DND-41 (cell line): ENCODE results near the gene CXCR2.

ENCODE experiments used
- ATAC-seq: fragments of 200-7000 bp; cut with Tn5 transposase; 3 replicates; pipeline ENCODE4 v1.9.1; 2021; ENCODE audit warnings: low read depth; ENCODE audit not compliant: insufficient read depth
- DNase-seq: peaks from one replicate; pipeline ENCODE4 v3.0.0-alpha.2; 2020
- H2AFZ ChIP-seq: 2 replicates; pipeline ENCODE4 v1.6.0; 2012; ENCODE audit warnings: low read depth, low read length
- H3K27ac ChIP-seq: 2 replicates; pipeline ENCODE4 v1.5.1; 2012; ENCODE audit warnings: low read length, inconsistent platforms
- H3K27me3 ChIP-seq: fragments of 200-600 bp; sonication (generic); 2 replicates; pipeline ENCODE4 v1.6.0; 2012; ENCODE audit warnings: low read length, mild to moderate bottlenecking, inconsistent platforms; ENCODE audit not compliant: insufficient read depth, poor library complexity
- H3K36me3 ChIP-seq: 2 replicates; pipeline ENCODE4 v1.5.1; 2012; ENCODE audit warnings: low read length, inconsistent platforms; ENCODE audit not compliant: insufficient read depth
- H3K4me1 ChIP-seq: 2 replicates; pipeline ENCODE4 v1.5.1; 2012; ENCODE audit warnings: mild to moderate bottlenecking, low read length; ENCODE audit not compliant: insufficient read depth
- H3K4me2 ChIP-seq: 2 replicates; pipeline ENCODE4 v1.6.0; 2012; ENCODE audit warnings: mild to moderate bottlenecking, moderate library complexity, low read length, inconsistent platforms; ENCODE audit not compliant: insufficient read depth
- H3K4me3 ChIP-seq, 2 experiments: fragments of 200-600 bp in 1 of 2; shearing (Covaris generic) in 1 of 2; 2 replicates each; pipeline ENCODE4 v1.5.1; 2012 to 2016; ENCODE audit warnings: inconsistent platforms in 2 of 2, low read length in 2 of 2, mild to moderate bottlenecking in 2 of 2, low read depth in 1 of 2, moderate library complexity in 1 of 2
- H3K79me2 ChIP-seq: 2 replicates; pipeline ENCODE4 v1.6.0; 2012; ENCODE audit warnings: low read length, inconsistent platforms; ENCODE audit not compliant: insufficient read depth
- H3K9ac ChIP-seq: 2 replicates; pipeline ENCODE4 v1.6.0; 2012; ENCODE audit warnings: low read depth, mild to moderate bottlenecking, inconsistent platforms, low read length, moderate library complexity
- H3K9me3 ChIP-seq: 2 replicates; pipeline ENCODE4 v1.5.1; 2012; ENCODE audit warnings: low read length, moderate library complexity, mild to moderate bottlenecking, inconsistent platforms; ENCODE audit not compliant: insufficient read depth, severe bottlenecking
- H4K20me1 ChIP-seq: 2 replicates; pipeline ENCODE4 v1.6.0; 2012; ENCODE audit warnings: low read length; ENCODE audit not compliant: insufficient read depth
- CTCF ChIP-seq: IDR thresholded peaks from 2 replicates; pipeline ENCODE4 v1.5.1; 2012; ENCODE audit warnings: borderline replicate concordance, low read length, moderate library complexity, mild to moderate bottlenecking; ENCODE audit not compliant: poor library complexity, severe bottlenecking; ENCODE audit errors: extremely low read depth
- EZH2 ChIP-seq: IDR thresholded peaks from 3 replicates; pipeline ENCODE4 v1.6.1; 2012; ENCODE audit warnings: borderline replicate concordance, low read depth, mild to moderate bottlenecking, moderate library complexity, low read length, inconsistent platforms; ENCODE audit not compliant: severe bottlenecking

Gene CXCR2

DNA sequence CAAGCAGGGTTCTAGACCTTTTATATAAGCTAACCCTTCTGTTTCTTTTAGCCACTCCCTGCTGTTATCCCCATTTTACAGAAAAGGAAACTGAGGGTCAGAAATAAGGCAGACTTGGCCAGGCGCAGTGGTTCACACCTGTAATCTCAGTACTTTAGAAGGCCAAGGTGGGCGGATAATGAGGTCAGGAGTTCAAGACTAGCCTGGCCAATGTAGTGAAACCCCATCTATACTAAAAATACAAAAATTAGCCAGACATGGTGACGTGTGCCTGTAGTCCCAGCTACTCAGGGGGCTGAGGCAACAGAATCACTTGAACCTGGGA lies 42.5 kb upstream of the CXCR2 start:
- Histone ChIP-seq H3K27ac (no peak overlapping the region), H3K9ac (no peak overlapping the region), H3K36me3 (no peaks in the 10 kb centered on the region), H3K27me3 (no peaks in the 10 kb centered on the region), H3K4me3 (no peak overlapping the region), H3K79me2 (no peaks in the 10 kb centered on the region), H2AFZ (no peak overlapping the region), H3K4me1 (no peaks in the 10 kb centered on the region), H3K9me3 (peaks cover 7% of the 10 kb centered on the region), H3K4me2 (no peak overlapping the region), H4K20me1 (no peaks in the 10 kb centered on the region)
- TF ChIP-seq EZH2 (no peak), CTCF (no peak)
- ATAC-seq (no peak), DNase-seq (no peak)

- no peak overlapping the region for H3K27ac ChIP-seq
- peaks cover 7% of the 10 kb centered on the region for H3K9me3 ChIP-seq
- H3K27me3 ChIP-seq: no peaks in the 10 kb centered on the region
- H3K9ac ChIP-seq: no peak overlapping the region
- no peak for DNase-seq
- no peaks in the 10 kb centered on the region for H3K36me3 ChIP-seq
- H3K4me3 ChIP-seq: no peak overlapping the region
- H3K4me2 ChIP-seq: no peak overlapping the region
- H3K79me2 ChIP-seq: no peaks in the 10 kb centered on the region
- H3K4me1 ChIP-seq: no peaks in the 10 kb centered on the region
- no peak for TF ChIP-seq EZH2
- no peak for TF ChIP-seq CTCF
- ATAC-seq: no peak
- H2AFZ ChIP-seq: no peak overlapping the region
- no peaks in the 10 kb centered on the region for H4K20me1 ChIP-seq
Observed at GRCh38 chr2:218086478-218086877, 39.4 kb upstream of the CXCR2 start.

DNA sequence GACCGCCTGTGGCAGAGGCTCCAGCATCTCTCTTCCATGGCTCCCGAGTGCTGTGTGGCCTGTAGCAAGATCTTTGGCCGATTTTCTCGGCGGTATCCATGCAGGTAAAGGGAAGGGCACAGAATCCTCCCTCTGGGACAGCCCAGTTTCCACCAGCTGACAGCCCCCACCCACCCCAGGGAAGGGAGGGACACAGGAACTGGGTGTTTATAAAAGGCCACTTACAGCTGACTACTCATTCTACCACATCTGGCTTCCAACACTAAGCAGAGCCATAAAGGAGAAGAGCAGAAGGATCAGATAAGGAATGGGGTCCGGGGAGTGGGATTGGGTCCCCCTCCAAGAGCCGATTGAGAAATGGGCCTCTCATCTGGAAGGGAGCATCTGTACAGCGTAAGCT lies 36.6 kb upstream of the CXCR2 start:
- Histone ChIP-seq H3K36me3 (no peaks in the 10 kb centered on the region), H3K4me2 (no peak overlapping the region), H3K4me3 (no peak overlapping the region), H2AFZ (no peak overlapping the region), H3K9ac (no peak overlapping the region), H3K9me3 (peaks cover 7% of the 10 kb centered on the region), H3K4me1 (no peaks in the 10 kb centered on the region), H3K27ac (no peak overlapping the region), H3K79me2 (no peaks in the 10 kb centered on the region), H3K27me3 (no peaks in the 10 kb centered on the region), H4K20me1 (no peaks in the 10 kb centered on the region)
- no peak for ATAC-seq
- DNase-seq: no peak
- no peak for TF ChIP-seq EZH2
- TF ChIP-seq CTCF: no peak

DNA sequence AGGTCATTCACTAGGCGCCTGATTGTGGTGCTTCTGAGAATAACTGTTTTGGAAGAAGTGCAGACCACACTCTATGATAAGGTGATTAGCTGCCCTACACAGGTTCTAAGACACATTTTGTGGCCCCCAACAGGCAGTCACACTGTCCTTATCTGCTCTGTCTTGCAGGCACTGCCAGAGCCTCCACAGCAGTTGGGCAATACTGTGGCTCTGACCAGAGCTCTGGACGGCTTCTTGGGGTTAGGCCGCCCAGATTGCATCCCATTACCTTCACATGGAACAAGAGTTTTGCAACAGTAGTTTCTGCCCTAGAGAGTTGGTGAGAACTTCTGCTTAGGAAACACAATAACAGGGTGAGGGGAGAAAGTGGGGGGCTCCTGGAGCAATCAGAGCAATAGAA lies 34.1 kb upstream of the CXCR2 start:
- Histone ChIP-seq H3K4me1 (no peaks in the 10 kb centered on the region), H3K27me3 (no peaks in the 10 kb centered on the region), H3K36me3 (no peaks in the 10 kb centered on the region)

More for the DNA sequence above, 34.1 kb upstream of the CXCR2 start:
- Histone ChIP-seq H3K79me2 (no peaks in the 10 kb centered on the region), H3K27ac (no peak overlapping the region), H3K4me2 (no peak overlapping the region), H3K9me3 (peaks cover 1% of the 10 kb centered on the region), H3K9ac (no peak overlapping the region), H3K4me3 (no peak overlapping the region), H2AFZ (no peak overlapping the region), H4K20me1 (no peaks in the 10 kb centered on the region)
- ATAC-seq: no peak
- TF ChIP-seq EZH2 (no peak), CTCF (no peak)
- no peak for DNase-seq
